ENCODE measurements around the gene SLC15A5.

DNA sequence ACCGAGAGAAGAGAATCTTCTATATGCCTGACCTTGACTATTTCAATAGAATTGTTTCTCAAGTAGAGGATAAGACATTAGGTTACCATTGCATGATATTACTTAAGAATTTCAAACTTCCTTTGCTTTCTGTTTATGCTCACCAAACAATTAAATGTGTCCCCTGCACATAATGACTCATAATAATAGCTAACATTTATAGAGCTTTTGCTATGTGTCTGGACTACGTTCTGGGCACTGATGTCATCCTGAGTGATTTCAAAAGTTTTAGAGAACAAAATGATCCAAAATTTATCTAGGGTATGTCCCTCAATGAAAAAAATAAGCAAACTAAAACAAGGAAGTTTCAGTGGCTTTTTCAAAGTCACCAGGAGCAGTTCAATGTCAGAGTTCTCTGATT is 38.8 kb downstream of the SLC15A5 start:
- TF ChIP-seq, protein P1, sequence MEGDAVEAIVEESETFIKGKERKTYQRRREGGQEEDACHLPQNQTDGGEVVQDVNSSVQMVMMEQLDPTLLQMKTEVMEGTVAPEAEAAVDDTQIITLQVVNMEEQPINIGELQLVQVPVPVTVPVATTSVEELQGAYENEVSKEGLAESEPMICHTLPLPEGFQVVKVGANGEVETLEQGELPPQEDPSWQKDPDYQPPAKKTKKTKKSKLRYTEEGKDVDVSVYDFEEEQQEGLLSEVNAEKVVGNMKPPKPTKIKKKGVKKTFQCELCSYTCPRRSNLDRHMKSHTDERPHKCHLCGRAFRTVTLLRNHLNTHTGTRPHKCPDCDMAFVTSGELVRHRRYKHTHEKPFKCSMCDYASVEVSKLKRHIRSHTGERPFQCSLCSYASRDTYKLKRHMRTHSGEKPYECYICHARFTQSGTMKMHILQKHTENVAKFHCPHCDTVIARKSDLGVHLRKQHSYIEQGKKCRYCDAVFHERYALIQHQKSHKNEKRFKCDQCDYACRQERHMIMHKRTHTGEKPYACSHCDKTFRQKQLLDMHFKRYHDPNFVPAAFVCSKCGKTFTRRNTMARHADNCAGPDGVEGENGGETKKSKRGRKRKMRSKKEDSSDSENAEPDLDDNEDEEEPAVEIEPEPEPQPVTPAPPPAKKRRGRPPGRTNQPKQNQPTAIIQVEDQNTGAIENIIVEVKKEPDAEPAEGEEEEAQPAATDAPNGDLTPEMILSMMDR (IDR thresholded peaks at IDR 0.05), result no peak
- no peak for TF ChIP-seq CHD2 (IDR thresholded peaks at IDR 0.05; ENCODE audit: low read length, partially characterized antibody)
- TF ChIP-seq SIN3A (IDR thresholded peaks at IDR 0.05; ENCODE audit: borderline replicate concordance, low read depth, low read length), result no peak
- TF ChIP-seq NFIC (IDR thresholded peaks at IDR 0.05; ENCODE audit: borderline replicate concordance), result no peak
- TF ChIP-seq POLR2AphosphoS5 (IDR thresholded peaks at IDR 0.05; ENCODE audit: low read depth, low read length), result no peak
- TF ChIP-seq REST (IDR thresholded peaks at IDR 0.05; ENCODE audit: low read depth, low read length), result no peak
- no peak for TF ChIP-seq EP300 (IDR thresholded peaks at IDR 0.05; ENCODE audit: borderline replicate concordance in 1 of 2, low read depth in 1 of 2, low read length in 1 of 2)
- no peak for TF ChIP-seq MAX (IDR thresholded peaks at IDR 0.05; ENCODE audit: low read depth)
- no peak for TF ChIP-seq EZH2phosphoT487 (IDR thresholded peaks at IDR 0.05; ENCODE audit: borderline replicate concordance, low read depth)
